ENCODE data around the gene CETN2.

CETN2 gene

GRCh38 chrX:152817078-152817764, 13.3 kb downstream of the CETN2 start:
- TF ChIP-seq CTCF (IDR thresholded peaks at IDR 0.05), result peak; percentile 49

- TF ChIP-seq CTCF (IDR thresholded peaks at IDR 0.05), result no peak
Measured at GRCh38 chrX:152814048-152814447, 16.5 kb downstream of the CETN2 start.

- TF ChIP-seq CTCF (IDR thresholded peaks at IDR 0.05), result no peak
Measured at GRCh38 chrX:152813206-152813605, 17.4 kb downstream of the CETN2 start.

GRCh38 chrX:152810403-152810802, 20.2 kb downstream of the CETN2 start:
- no peak for TF ChIP-seq CTCF (IDR thresholded peaks at IDR 0.05)

- TF ChIP-seq CTCF (IDR thresholded peaks at IDR 0.05), result no peak
Measured at GRCh38 chrX:152806035-152806434, 24.5 kb downstream of the CETN2 start.

GRCh38 chrX:152798945-152799344, 31.6 kb downstream of the CETN2 start:
- TF ChIP-seq CTCF (IDR thresholded peaks at IDR 0.05), result no peak

Data from LNCAP (cell line).